GM13977 (cell line): ENCODE data around the gene NRN1L.
A peak's percentile ranks its signal among the peaks of the same experiment; 100 is the strongest.
"Not testable (repeated sequence)": the region's sequence is repeated elsewhere in the genome, so short reads cannot be mapped to it uniquely, and the experiment has no call there.

ENCODE experiments used
- DNase-seq: peaks from one replicate; pipeline ENCODE4 v3.0.0; 2012; ENCODE audit warnings: low spot score
- CTCF ChIP-seq: IDR thresholded peaks from 2 replicates; pipeline ENCODE4 v1.5.1; 2012; ENCODE audit warnings: mild to moderate bottlenecking, control low read depth; ENCODE audit not compliant: insufficient read depth; ENCODE audit errors: extremely low read depth, missing control alignments
- in situ Hi-C: fragments of 300-500 bp; cut with MboI; formaldehyde crosslinking; loops from one replicate; pipeline ENCODE4 v1.12.0; 2022; ENCODE audit warnings: low sequenced_read_pairs, low pct_unique_long_range_greater_than_20kb, mixed read lengths, inconsistent platforms; ENCODE audit not compliant: unreplicated experiment

NRN1L gene

DNA sequence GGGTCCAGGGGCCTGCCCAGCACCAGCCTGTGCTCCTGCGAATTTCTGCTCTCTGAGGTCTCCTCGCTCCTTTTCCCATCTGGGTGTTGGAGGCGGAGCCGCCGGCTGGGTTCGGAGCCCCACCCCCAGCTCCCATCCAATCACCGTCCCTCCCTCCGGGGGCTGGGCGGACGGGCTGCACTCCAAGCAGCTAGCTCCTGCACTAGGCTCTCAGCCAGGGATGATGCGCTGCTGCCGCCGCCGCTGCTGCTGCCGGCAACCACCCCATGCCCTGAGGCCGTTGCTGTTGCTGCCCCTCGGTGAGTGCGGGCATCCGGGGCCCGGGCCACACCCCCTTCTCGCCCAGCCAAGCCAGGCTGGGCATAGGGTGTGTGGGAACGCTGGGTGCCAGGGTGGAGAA, at the start of gene NRN1L:
Gene NRN1L, plus strand, starts transcription at position 202 of the 400 bp plus-strand sequence. Its CDS starts 19 bp downstream, at position 221.
- no peak for TF ChIP-seq CTCF
- no peak for DNase-seq
- in situ Hi-C loops = no loop called here

DNA sequence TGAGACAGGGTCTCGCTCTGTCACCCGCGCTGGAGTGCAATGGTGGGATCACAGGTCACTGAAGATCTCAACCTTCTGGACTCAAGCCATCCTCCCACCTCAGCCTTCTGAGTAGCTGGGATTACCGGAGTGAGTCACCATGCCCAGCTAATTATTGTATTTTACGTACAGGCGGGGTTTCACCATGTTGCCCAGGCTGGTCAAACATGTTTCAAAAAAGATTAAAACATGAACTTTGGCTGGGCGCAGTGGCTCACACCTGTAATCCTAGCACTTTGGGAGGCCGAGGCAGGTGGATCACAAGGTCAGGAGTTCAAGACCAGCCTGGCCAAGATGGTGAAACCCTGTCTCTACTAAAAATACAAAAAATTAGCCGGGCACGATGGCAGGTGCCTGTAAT, 47.5 kb upstream of the NRN1L start:
- in situ Hi-C loops = not testable (repeated sequence)

GRCh38 chr16:67837811-67838210, 46.9 kb upstream of the NRN1L start:
- in situ Hi-C loops = no loop called here
- no peak for TF ChIP-seq CTCF

More for the DNA sequence above, 47.5 kb upstream of the NRN1L start:
- DNase-seq = not testable (repeated sequence)

DNA sequence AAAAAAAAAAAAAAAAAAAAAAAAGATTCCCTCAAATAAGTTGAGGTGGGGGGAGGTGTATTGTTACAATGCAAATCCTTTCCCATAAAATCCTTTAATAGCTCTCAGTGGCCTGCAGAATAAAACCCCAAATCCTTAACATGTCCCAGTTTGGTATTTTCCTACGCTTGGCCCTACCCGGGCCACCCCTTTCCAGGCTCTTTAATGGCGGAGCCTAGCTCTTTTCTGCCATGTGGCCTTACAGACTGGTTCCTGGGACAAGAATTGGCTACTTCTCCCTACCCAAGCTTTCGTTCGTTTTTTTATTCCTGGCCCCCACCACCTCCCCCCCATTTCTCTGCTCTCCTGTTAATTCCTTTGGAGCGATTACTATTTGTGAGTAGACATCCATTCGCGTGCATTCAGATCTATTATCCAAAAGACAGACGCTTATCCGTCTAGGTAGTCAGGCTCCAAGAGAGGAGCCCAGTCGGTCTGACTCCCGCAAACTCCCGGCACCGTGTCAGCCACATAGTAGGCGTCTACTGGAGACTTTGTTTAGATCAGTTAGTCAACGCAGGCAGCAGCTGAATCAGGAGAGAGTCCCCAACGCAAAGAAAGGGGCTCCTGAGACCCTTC, 43.4 kb upstream of the NRN1L start:
- no peak for TF ChIP-seq CTCF
- in situ Hi-C loops = no loop called here
- DNase-seq = no peak

More at GRCh38 chr16:67837811-67838210, 46.9 kb upstream of the NRN1L start:
- no peak for DNase-seq

DNA sequence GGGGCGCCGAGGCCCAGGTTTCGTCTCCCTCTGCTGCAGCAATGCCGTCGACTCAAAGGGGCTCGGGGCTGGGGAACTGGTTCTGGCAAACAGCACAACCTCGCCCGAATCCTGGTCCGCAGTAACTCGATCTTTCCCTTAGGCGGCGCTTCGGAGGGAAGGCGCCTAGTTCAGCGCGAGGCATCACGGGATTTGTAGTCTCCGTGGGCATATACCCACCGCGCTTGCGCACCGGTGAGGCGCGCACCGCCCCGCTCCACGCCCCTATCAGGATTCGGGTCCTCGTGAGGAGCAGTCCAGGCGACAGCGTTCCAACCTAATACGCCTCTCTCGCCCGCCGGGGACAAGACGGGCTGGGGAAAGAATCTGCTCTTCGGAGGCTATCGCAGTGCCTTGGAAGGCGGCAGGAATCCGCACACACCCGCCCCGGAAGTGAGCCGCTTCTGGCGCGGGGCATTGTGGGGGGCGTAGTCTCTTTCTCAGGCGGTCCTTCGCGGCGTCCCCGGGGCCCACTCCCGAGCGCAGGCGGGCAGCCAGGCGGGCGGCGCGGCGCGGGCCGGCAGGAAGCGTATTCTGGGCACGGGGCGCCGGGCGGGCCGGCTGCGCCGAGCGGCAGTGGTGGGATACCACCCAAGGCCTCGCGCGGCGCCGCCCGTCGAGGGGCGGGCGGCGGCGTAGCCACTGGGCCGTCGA, 42.7 kb upstream of the NRN1L start, which contains the start of gene THAP11:
Gene THAP11, plus strand, starts transcription at position 505 of the 693 bp plus-strand sequence. CDS start 235 bp downstream, outside the sequence.
- DNase-seq = peak; percentile 95
- peak; percentile 95 for TF ChIP-seq CTCF
- in situ Hi-C loops = no loop called here

- TF ChIP-seq CTCF = peak; percentile 46
- peak; percentile 79 for DNase-seq
- in situ Hi-C loops = no loop called here
Measured at GRCh38 chr16:67842509-67843342, 42.0 kb upstream of the NRN1L start.
